Esophagus (tissue), 2 donors: Measurements from ENCODE around the gene ANKS6. TPM values are rescaled to one million over a fixed set of nuclear protein-coding genes. Genes with fewer than 3 reads are reported as not detected.

Source experiments
- H3K27ac ChIP-seq, 2 donors: one replicate each; pipeline ENCODE4 v1.5.1; 2013; ENCODE audit warnings: low read depth in 2 of 2, mild to moderate bottlenecking in 2 of 2, inconsistent platforms in 1 of 2, low read length in 1 of 2, moderate library complexity in 1 of 2
- H3K27me3 ChIP-seq, 2 donors: one replicate each; pipeline ENCODE4 v1.6.1; 2013; ENCODE audit warnings: low read length in 2 of 2, control low read depth in 1 of 2, mild to moderate bottlenecking in 1 of 2; ENCODE audit not compliant: insufficient read depth in 2 of 2, control insufficient read depth in 1 of 2
- H3K36me3 ChIP-seq, 2 donors: one replicate each; pipeline ENCODE4 v1.6.1; 2013; ENCODE audit warnings: low read length in 1 of 2; ENCODE audit not compliant: control insufficient read depth in 2 of 2, insufficient read depth in 2 of 2
- H3K4me1 ChIP-seq, 2 donors: one replicate each; pipeline ENCODE4 v1.6.1; 2013; ENCODE audit warnings: low read length in 1 of 2; ENCODE audit not compliant: control insufficient read depth in 2 of 2, insufficient read depth in 2 of 2
- H3K4me3 ChIP-seq, 2 donors: one replicate each; pipeline ENCODE4 v1.5.1; 2013; ENCODE audit warnings: low read length in 2 of 2, mild to moderate bottlenecking in 2 of 2, low read depth in 1 of 2, moderate library complexity in 1 of 2
- H3K9me3 ChIP-seq, 2 donors: one replicate each; pipeline ENCODE4 v1.6.1; 2013; ENCODE audit warnings: mild to moderate bottlenecking in 2 of 2, low read depth in 1 of 2, low read length in 1 of 2, moderate library complexity in 1 of 2; ENCODE audit not compliant: control insufficient read depth in 2 of 2, insufficient read depth in 1 of 2
- WGBS, 2 donors: extraction: QIAGEN DNeasy Blood & Tissue Kit; methylation state at CpG; one replicate each; pipeline ENCODE4 v1.1.7; 2013; 5-methylcytosine and 5-hydroxymethylcytosine counted together
- polyA plus RNA-seq, 2 donors: library from polyadenylated mRNA; stranded (reverse); fragments of 200-250 nt; gene quantifications; one replicate each; pipeline ENCODE4 v1.2.3, GENCODE V29; 2013
- donor health status: healthy with polysubstance abuse.
- donor health status: Bipolar disorder and iron deficiency.

ANKS6 gene
- polyA plus RNA-seq, 2 donors, result 9.6 to 12.9 TPM

DNA sequence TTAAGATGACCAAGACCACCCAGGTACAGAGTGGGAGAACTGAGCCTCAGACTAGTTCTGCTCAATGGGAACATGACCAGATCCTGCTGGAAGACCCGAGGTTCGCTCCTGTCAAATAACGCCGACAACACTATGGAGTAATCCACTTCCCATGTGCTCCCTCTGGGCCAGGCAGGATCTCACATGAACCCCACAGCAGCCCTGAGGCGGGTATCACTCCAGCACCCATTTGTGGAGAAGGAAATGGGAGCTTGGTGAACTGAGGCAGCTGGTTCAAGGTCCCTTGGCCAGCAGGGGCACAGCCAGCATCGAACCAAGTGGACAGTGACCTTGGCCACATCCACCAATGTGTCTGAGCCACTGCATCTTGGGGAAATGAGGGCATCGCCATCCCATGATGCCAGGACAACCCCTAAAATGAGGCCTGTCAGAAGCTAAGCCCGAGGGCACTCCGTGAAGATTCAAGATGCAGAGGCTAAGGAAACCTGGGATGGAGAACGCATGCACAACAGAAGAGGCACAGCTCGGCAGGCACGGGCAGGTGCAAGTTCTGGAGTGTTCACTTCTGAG, 8.5 kb downstream of the ANKS6 start:
- 93 to 95% methylated on average over 12 of the region's 12 CpGs for whole genome bisulfite sequencing, 2 donors
- no peaks in the 10 kb centered on the region for H3K9me3 ChIP-seq
- H3K4me3 ChIP-seq, result no peak overlapping the region
- H3K27me3 ChIP-seq, result no peaks in the 10 kb centered on the region
- H3K4me1 ChIP-seq, result peaks cover 2 to 3% of the 10 kb centered on the region in 2 donors
- H3K27ac ChIP-seq, result no peak overlapping the region
- peaks cover 3 to 13% of the 10 kb centered on the region in 2 donors for H3K36me3 ChIP-seq

DNA sequence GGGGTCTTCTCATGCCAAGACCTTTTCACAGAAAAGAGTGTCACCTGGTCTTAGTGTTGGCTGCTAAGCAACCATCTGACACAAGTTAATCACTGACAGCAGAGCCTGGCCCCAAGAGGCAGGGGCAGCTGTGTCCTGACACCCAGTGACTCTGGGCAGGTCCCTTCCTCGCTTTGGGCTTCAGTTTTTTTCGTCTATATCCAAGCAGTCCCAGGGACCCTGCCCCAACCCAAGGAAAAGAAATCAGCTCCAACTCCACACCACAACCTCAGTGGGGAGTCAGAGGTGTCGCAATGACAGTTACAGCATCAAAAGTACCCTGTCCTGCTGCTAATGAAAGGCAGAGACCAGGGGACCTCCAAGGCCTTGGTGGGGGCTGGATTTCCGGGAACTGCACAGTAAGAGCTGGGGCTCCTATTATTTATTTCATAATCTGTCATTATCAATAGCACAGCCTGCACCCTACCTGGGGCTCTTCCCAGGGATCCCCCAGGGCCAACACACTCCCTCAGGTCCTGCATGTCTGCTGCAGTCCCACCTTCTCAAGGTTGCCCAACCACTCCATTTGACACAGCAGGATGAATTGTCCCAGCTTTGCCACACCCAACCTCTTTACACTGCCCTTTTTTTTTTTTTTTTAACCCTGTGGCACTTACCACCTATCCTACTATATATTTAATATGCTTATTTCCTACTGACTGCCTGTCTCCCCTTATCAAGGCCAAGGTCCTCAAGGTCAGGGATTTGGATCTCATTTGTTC, 9.4 kb downstream of the ANKS6 start:
- H3K36me3 ChIP-seq, result peaks cover 3 to 16% of the 10 kb centered on the region in 2 donors
- H3K27ac ChIP-seq, result no peak overlapping the region
- H3K4me3 ChIP-seq, result no peak overlapping the region
- H3K4me1 ChIP-seq, result peaks cover 2 to 7% of the 10 kb centered on the region in 2 donors
- H3K27me3 ChIP-seq, result no peaks in the 10 kb centered on the region
- 88 to 95% methylated on average over 4 of the region's 4 CpGs for WGBS, 2 donors
- no peaks in the 10 kb centered on the region for H3K9me3 ChIP-seq

DNA sequence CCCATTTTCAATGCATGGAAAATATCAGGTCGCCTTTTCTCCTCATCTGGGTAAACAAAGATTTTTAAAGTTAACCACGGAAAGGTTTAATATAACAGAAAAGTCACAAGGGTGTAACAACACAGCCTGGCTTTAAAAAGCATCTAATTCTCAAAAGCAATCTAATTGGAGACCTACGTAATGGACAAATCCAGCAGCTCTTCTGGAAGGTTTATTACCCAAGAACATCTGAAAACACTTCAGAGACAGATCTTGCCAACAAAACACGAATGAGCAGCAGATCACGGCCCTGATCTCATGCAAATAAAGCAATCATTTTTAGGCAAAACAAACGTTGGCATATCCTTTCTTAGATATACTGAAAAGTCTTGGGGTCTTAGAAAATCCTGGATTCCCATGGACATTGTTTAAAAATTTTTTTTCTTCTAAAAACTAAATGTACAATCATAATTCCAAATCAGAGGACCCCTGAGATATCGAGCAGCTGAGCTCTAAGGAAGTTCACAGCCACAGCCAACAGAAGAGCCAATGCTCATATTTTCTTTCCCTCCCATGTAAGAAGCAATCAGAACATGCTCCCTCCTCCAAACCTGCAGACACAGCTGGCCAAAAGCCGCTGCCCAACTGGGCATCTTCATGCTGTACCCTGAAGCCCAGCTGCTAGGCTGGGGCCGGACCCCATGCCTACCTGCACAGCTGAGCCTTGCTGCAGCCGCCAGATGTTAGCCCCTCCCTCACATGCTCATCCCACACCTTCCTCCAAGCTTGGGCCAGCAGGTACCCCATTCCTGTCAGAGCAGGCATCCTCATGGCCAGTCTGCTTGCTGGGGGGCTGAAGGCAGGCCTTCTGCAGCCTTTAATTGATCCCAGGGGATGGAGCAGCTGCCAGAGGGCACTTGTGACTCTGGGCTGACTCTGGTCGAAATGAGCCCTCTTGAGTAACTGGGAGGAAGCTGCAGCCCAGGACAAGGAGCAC, 11.2 kb downstream of the ANKS6 start:
- H3K36me3 ChIP-seq, result peaks cover 3 to 15% of the 10 kb centered on the region in 2 donors

DNA sequence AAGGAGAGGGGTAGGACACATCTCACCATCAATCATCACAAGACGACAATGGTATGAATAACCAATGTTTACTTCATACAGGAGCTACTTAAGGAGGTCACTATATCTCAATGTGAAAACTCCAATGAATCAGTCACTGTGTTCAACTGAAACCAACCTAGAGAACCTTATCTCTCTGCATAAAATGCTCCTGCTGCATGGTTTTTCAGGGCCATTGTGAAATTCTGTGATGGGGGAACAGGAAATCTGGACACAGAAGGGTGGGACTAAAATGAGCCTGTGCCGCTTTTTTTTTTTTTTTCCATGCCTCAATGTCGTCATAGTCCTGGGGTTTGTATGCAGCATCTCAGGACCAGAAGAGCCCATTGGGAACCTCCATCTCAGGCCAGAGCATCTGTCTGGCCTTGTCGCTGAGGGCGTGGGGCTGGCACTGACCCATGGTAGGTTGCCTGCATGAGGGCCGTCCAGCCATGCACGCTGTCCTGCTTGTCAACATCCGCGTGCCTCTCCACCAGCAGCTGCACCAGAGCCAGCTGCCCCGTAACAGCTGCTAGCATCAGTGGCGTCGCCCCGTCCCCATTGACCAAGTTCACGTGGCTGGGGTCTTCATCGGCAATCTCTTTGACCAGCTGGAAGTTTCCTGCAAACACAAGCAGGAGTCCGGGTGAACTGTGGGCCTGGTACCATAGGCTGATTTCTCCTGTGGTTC, 12.7 kb downstream of the ANKS6 start:
- Histone ChIP-seq H3K36me3 (peaks cover 3 to 11% of the 10 kb centered on the region in 2 donors), H3K4me3 (no peak overlapping the region), H3K27me3 (no peaks in the 10 kb centered on the region), H3K27ac (no peak overlapping the region), H3K9me3 (no peaks in the 10 kb centered on the region), H3K4me1 (peaks cover 0 to 11% of the 10 kb centered on the region in 2 donors)
- 94 to 95% methylated on average over 16 of the region's 16 CpGs for WGBS, 2 donors

More for the DNA sequence above, 11.2 kb downstream of the ANKS6 start:
- H3K4me1 ChIP-seq, result peaks cover under 1 to 10% of the 10 kb centered on the region in 2 donors
- 76 to 81% methylated on average over 11 of the region's 11 CpGs for WGBS, 2 donors
- H3K27ac ChIP-seq, result no peak overlapping the region
- H3K9me3 ChIP-seq, result no peaks in the 10 kb centered on the region
- no peak overlapping the region for H3K4me3 ChIP-seq
- no peaks in the 10 kb centered on the region for H3K27me3 ChIP-seq

DNA sequence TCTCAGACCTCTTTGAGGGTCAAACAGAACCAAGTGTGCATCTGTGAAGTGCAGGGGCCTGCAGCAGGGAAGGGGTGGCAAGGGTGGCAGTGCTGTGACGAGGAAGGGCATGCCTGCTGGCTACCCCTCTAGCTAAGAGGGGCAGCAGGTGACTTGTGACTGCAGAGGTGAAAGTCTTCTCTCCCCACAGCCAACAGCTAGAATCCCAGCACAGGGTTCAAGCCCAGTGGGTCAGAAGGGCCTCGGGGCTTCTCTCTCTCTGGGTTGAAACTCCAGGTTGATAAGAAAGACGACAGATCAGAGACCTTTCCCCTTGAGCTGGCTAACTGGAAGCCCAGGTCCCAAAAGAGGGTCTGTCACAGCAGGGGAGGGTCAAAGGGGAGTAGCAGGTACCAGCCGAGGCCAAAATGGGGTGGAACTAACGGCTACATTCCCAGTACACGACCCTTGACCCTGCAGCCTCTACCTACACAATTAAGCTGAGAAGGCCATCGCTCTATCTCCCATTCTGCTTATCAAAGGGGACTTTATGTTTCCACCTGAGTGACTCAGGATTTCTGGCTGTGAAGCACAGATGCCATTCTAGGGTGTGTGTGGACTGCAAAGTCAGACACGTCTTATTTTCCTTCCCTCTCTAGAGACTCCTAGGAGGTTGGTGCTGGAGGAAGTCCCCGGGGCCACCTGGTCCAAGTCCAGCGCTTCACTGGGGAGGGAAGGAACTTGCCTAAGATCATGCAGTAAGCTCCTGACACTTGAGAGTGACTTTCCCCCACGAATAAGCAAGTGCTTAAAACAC, 14.6 kb downstream of the ANKS6 start:
- Histone ChIP-seq H3K36me3 (peaks cover 3 to 12% of the 10 kb centered on the region in 2 donors), H3K4me1 (peaks cover 0 to 11% of the 10 kb centered on the region in 2 donors), H3K27me3 (no peaks in the 10 kb centered on the region), H3K27ac (no peak overlapping the region), H3K4me3 (no peak overlapping the region), H3K9me3 (no peaks in the 10 kb centered on the region)
- 65 to 67% methylated on average over 11 of the region's 11 CpGs for WGBS, 2 donors

DNA sequence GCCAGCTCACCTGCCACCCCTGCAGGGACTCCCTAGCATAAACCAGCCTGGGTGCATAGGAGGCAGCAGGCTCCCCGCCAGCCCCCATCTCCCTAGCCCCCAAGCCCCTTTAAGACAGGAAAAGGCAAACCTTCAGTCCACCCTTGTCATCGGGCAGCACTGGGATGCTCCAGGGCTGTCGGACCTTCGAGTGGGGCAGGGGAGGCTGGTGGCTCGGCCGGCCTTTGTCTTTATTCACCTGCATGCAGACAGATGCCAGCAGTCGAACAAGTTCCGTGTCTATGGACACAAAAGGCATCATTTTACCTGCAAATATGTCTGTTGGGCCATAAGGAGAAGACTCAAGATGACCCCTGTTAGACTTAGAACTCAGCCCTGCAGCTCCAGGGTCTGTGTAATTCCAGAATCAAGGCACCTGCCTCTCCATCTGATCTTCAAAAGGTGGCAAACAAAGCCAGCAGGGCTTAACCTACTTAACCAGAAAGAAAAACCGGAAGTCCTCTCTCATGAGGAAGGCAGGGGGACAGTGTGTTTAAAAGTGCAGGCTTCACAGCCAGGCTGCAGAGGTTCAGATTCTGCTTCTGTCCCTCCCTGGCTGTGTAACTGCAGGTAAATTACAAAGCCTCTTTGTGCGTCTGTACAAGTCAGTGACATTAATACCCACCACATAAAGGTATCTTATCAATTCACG, 16.2 kb downstream of the ANKS6 start:
- Histone ChIP-seq H3K27me3 (no peaks in the 10 kb centered on the region), H3K4me1 (peaks cover 0 to 11% of the 10 kb centered on the region in 2 donors), H3K27ac (no peak overlapping the region), H3K36me3 (peaks cover 3 to 12% of the 10 kb centered on the region in 2 donors), H3K4me3 (no peak overlapping the region), H3K9me3 (no peaks in the 10 kb centered on the region)
- 89 to 91% methylated on average over 11 of the region's 11 CpGs for WGBS, 2 donors

DNA sequence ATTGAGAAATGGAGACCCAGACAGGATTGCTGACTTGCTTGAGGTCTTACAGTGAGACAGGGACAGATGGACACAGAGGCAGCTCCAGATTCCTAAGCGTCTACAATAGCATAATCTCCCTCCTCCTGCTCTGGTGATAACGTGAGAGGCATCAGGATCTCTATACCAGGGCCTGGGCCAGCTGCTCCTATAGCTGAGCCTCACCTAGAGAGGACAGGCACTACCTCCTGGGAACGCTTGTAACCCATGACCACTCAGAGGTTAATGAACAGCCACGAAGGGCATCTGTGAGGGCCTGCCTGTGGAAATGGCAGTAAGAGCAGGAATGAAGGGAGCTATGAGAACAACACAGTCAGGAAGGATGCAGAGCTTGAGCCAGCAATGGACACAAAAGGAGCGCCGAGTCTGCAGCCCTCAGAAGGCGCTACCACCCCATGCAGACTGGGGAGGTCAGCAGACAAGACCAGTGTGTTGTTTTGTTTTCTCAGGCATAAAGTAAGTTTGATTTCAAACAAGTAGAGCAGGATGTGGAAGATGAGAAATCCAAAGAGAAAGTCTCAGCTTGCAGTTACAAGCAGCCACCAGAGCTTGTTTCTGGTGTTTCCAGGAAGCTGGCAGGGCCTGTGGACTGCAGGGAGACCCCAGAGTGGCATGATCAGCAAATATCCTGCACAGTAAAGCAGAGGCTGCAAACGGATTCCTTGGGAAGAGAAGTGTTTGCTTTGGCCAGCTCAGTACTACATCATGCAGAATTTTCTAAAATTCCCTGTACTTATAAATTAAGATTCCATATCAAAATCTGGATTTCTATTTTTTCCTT, 17.4 kb downstream of the ANKS6 start:
- Histone ChIP-seq H3K36me3 (peaks cover 0 to 13% of the 10 kb centered on the region in 2 donors), H3K4me1 (peaks cover 0 to 11% of the 10 kb centered on the region in 2 donors), H3K27me3 (no peaks in the 10 kb centered on the region), H3K9me3 (no peaks in the 10 kb centered on the region), H3K4me3 (no peak overlapping the region), H3K27ac (no peak overlapping the region)
- 72 to 76% methylated on average over 8 of the region's 8 CpGs for WGBS, 2 donors

DNA sequence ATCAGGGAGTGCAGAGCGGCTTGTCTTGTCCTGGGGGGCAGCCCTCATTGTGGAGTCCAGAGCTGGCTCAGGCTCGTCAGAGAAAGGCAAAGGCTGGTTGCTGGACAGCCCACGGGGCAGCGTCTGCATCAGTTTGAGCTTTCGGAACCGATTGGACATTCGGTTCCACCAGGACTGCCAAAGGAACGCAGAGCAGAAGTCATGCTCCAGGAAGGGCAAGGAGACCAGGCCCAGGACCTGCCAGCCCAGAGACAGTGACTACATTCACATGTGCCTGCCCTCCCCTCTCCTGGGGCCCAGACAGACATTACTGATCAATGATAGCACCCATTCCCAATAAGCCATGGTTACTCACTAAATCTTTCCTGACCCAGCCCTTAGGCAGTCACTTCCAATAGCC, 18.1 kb downstream of the ANKS6 start:
- H3K36me3 ChIP-seq, result peaks cover 0 to 10% of the 10 kb centered on the region in 2 donors
- H3K27ac ChIP-seq, result no peak overlapping the region
- 94 to 96% methylated on average over 8 of the region's 8 CpGs for WGBS, 2 donors
- no peak overlapping the region for H3K4me3 ChIP-seq
- H3K9me3 ChIP-seq, result no peaks in the 10 kb centered on the region
- no peaks in the 10 kb centered on the region for H3K27me3 ChIP-seq
- H3K4me1 ChIP-seq, result peaks cover 0 to 11% of the 10 kb centered on the region in 2 donors
